Measurements from ENCODE around the gene MAPKBP1. TPM values are rescaled to one million over a fixed set of nuclear protein-coding genes. Genes with fewer than 3 reads are reported as not detected.

MAPKBP1 gene
- total and polyA plus RNA-seq, 2 of the 4 experiments (the other 2 are of a cell fraction): 12.5 to 15.3 TPM

- Histone ChIP-seq H3K56ac (ENCODE audit: extremely low read depth, insufficient read depth, low read length) (no peak overlapping the region), H3K4me2 (ENCODE audit: low read depth, low read length) (no peak overlapping the region), H3K9me1 (ENCODE audit: insufficient read depth, low read length) (no peaks in the 10 kb centered on the region), H2AFZ (replicated peaks; ENCODE audit: low read length, poor library complexity) (no peak overlapping the region), H4K5ac (ENCODE audit: low read depth, low read length) (no peak overlapping the region), H3K14ac (replicated peaks; ENCODE audit: low read depth, low read length) (no peak overlapping the region), H4K8ac (ENCODE audit: low read depth in 2 of 2, low read length in 2 of 2) (no peak overlapping the region), H3K36me3 (ENCODE audit: control insufficient read depth, insufficient read depth, low read length) (peaks cover 17% of the 10 kb centered on the region), H2BK5ac (ENCODE audit: low read depth, low read length, poor library complexity, severe bottlenecking) (no peak overlapping the region), H2BK120ac (ENCODE audit: low read depth, low read length) (no peak overlapping the region), H3K4ac (ENCODE audit: low read depth, low read length) (no peak overlapping the region), H4K20me1 (ENCODE audit: insufficient read depth, low read length) (no peaks in the 10 kb centered on the region), H2AK9ac (replicated peaks; ENCODE audit: low read depth, low read length, poor library complexity) (no peak overlapping the region), H3K23ac (ENCODE audit: low read depth, low read length) (no peak overlapping the region), H3K9me3 (ENCODE audit: control insufficient read depth, insufficient read depth, low read length) (no peaks in the 10 kb centered on the region), H3K79me1 (ENCODE audit: low read depth in 1 of 2, low read length in 2 of 2) (no peaks in the 10 kb centered on the region), H2AK5ac (ENCODE audit: low read depth, low read length) (no peak overlapping the region), H3K4me1 (ENCODE audit: control insufficient read depth, insufficient read depth, low read length) (no peaks in the 10 kb centered on the region; the same call in 1 of the 2 replicates), H2BK20ac (ENCODE audit: low read depth, low read length) (no peak overlapping the region), H3K4me3 (ENCODE audit: insufficient read depth, low read depth, low read length) (no peak overlapping the region), H2BK15ac (ENCODE audit: low read depth, low read length) (no peak overlapping the region), H3K18ac (ENCODE audit: low read depth, low read length) (no peak overlapping the region), H3K9ac (ENCODE audit: low read depth, low read length) (no peak overlapping the region), H4K91ac (ENCODE audit: insufficient read depth, low read depth, low read length) (no peak overlapping the region), H3K27me3 (ENCODE audit: control insufficient read depth, insufficient read depth, low read length) (peaks cover 2% of the 10 kb centered on the region; the same call in 1 of the 2 replicates), H3K27ac (ENCODE audit: insufficient read depth, low read length) (no peak overlapping the region)
- BruUV-seq (replicated peaks): no TSS peak
- ATAC-seq (ENCODE audit: low read depth) (no peak), DNase-seq (no peak)
- intact Hi-C loops (cut with micrococcal nuclease) (no loop called here), in situ Hi-C loops (cut with MboI; ENCODE audit: low sequenced_read_pairs) (no loop called here), dilution Hi-C loops (cut with HindIII; ENCODE audit: low sequenced_read_pairs, unreplicated experiment) (no loop called here)
- ChIA-PET CTCF (no interaction called here), POLR2A (ENCODE audit: unreplicated experiment) (no interaction called here)
- WGBS, 2 experiments (ENCODE audit: extremely low coverage in 2 of 2, insufficient read length in 1 of 2): 91% methylated on average over 12 of the region's 14 CpGs; no CpG with 5 or more reads in 1 of the 2 experiments
- TF ChIP-seq MAZ (IDR thresholded peaks at IDR 0.05; ENCODE audit: borderline replicate concordance, low read depth, low read length) (no peak), FOS (IDR thresholded peaks at IDR 0.05; ENCODE audit: low read depth, low read length) (no peak), SMC3 (IDR thresholded peaks at IDR 0.05; ENCODE audit: low read depth, low read length) (no peak), NFE2L2 (IDR thresholded peaks at IDR 0.05; ENCODE audit: low read depth, low read length) (no peak), RCOR1 (IDR thresholded peaks at IDR 0.05; ENCODE audit: insufficient replicate concordance, low read length) (no peak), CHD1 (IDR thresholded peaks at IDR 0.05; ENCODE audit: low read depth, low read length) (no peak), CTCF (conservative IDR thresholded peaks at IDR 0.05; ENCODE audit: low read depth, low read length) (no peak), BHLHE40 (IDR thresholded peaks at IDR 0.05; ENCODE audit: low read depth, low read length) (no peak)
- TF ChIP-seq, protein P1, sequence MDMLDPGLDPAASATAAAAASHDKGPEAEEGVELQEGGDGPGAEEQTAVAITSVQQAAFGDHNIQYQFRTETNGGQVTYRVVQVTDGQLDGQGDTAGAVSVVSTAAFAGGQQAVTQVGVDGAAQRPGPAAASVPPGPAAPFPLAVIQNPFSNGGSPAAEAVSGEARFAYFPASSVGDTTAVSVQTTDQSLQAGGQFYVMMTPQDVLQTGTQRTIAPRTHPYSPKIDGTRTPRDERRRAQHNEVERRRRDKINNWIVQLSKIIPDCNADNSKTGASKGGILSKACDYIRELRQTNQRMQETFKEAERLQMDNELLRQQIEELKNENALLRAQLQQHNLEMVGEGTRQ (IDR thresholded peaks at IDR 0.05; ENCODE audit: low read depth, low read length): no peak
These were observed 72.9 kb downstream of the MAPKBP1 start for GRCh38 chr15:41847206-41847605.
